HG03521 (cell line): ENCODE data around the gene PRKRIP1.
"Not testable (repeated sequence)": the region's sequence is repeated elsewhere in the genome, so short reads cannot be mapped to it uniquely, and the experiment has no call there.

Source experiments
- ATAC-seq: cut with Tn5 transposase; IDR thresholded peaks from one replicate; pipeline ENCODE4 v1.9.1; 2021; ENCODE audit warnings: mild to moderate bottlenecking, moderate library complexity; ENCODE audit not compliant: unreplicated experiment

The PRKRIP1 gene

DNA sequence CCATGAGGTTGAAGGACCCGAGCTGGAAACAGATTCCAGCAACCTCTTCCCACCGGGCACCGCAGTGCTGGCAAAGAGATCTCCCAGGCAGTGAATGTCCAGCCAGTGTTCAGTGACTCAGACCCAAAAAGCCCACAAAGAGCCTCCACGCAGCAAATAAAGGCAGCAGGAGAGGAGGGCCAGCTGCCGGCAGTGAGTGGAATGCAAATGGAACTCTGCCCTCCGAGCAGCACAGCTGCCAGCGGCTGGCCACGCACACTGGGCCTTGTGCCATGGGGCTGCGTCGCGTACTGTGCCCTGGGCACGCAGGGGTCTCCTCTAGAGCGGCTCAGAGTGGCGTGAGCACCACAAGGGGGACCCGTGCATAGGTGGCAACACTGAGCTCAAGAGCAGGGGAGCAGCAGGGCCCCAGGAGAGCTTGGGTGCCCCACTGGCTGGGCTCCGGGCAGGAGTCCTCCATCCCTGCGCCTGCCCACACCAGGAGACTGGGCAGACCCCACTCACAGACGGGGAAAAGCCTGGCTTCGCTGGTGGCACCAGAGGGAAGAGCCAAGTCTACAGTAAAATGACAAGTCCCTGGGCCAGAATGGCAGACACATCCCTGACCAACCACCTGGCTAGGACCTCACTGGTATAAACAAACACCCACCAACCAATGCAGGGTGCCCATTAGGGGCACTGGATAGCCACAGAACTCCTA is 78.7 kb downstream of the PRKRIP1 start:
- ATAC-seq, result not testable (repeated sequence)
